NCI-H187 treated with DMSO at 0.1 percent for 48 hours (cell line): ENCODE results near the gene C20orf144.
"Not testable (repeated sequence)": the region's sequence is repeated elsewhere in the genome, so short reads cannot be mapped to it uniquely, and the experiment has no call there.

Source experiments
- DNase-seq: peaks from one replicate; lab custom pipeline; 2025; lab: John Stamatoyannopoulos, UW

Gene C20orf144

DNA sequence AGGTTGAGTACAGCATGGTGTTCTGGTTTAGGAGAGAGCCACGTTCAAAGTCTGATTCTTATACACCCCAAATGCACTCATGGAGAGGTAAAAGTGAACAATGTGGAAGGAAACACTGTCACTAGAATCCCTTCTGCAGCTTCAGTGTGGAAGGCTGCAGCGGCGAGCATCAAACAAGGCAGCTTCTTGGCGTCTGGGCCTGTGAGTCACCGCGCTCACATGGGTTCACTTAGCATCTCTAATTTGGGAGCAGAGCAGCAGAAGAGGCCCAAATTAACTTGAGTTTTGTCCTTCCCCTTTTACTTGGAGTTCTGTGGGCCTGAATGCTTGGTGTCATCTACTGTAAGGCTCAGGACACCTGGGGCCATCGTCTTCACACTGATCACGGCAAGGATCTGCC is 35.0 kb downstream of the C20orf144 start:
- no peak for DNase-seq

DNA sequence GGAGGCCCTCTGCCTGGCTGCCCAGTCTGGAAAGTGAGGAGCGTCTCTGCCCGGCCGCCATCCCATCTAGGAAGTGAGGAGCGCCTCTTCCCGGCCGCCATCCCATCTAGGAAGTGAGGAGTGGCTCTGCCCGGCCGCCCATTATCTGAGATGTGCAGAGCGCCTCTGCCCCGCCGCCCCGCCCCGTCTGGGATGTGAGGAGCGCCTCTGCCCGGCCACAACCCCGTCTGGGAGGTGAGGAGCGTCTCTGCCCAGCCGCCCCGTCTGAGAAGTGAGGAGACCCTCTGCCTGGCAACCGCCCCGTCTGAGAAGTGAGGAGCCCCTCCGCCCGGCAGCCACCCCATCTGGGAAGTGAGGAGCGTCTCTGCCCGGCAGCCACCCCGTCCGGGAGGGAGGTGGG is 36.8 kb downstream of the C20orf144 start:
- not testable (repeated sequence) for DNase-seq

DNA sequence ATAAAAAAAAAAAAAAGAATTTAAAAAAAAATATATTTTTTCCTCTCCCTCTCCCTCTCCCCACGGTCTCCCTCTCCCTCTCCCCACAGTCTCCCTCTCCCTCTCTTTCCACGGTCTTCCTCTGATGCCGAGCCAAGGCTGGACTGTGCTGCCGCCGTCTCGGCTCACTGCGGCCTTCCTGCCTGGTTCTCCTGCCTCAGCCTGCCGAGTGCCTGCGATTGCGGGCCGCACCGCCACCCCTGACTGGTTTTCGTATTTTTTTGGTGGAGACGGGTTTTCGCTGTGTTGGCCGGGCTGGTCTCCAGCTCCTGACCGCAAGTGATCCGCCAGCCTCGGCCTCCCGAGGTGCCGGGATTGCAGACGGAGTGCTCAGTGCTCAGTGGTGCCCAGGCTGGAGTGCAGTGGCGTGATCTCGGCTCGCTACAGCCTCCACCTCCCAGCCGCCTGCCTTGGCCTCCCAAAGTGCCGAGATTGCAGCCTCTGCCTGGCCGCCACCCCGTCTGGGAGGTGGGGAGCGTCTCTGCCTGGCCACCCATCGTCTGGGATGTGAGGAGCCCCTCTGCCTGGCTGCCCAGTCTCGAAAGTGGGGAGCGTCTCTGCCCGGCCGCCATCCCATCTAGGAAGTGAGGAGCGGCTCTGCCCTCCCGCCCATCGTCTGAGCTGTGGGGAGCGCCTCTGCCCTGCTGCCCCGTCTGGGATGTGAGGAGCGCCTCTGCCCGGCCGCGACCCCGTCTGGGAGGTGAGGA is 38.7 kb downstream of the C20orf144 start:
- not testable (repeated sequence) for DNase-seq

DNA sequence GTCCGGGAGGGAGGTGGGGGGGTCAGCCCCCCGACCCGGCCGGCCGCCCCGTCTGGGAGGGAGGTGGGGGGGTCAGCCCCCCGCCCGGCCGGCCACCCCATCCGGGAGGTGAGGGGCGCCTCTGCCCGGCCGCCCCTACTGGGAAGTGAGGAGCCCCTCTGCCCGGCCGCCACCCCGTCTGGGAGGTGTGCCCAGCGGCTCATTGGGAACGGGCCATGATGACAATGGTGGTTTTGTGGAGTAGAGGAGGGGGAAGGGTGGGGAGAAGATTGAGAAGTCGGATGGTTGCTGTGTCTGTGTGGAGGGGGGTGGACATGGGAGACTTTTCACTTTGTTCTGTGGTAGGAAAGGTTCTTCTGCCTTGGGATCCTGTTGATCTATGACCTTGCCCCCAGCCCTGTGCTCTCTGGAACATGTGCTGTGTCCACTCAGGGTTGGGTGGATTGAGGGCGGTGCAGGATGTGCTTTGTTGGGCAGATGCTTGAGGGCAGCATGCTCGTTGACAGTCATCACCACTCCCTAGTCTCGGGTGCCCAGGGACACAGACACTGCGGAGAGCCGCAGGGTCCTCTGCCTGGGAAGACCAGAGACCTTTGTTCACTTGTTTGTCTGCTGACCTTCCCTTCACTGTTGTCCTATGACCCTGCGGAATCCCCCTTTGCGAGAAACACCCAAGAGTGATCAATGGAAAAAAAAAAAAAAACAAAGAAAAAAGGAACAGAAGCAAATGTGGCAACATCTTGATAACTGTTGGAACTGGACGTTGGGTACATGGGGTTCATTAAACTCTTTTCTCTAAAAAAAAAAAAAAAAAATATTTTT is 39.7 kb downstream of the C20orf144 start:
- DNase-seq = no peak

DNA sequence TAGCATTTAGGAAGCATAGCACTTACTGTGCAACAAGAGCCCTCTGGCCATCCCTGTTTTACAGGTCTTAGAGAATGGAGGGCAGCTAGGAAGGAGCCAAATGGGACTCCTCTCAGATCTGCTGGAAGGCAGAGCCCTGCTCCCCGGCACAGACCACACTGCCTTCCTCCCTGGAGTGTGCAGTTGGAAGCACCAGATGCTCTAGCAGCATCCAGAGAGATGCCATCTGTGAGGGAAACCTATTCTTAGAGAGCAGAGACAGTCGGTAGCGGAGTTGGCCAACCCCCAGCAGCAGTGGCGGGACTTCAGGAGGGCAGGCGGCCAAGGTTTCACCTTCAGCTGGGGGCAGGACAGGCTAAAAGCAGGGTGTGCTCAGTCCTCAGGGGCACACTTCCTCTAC is 40.7 kb downstream of the C20orf144 start:
- no peak for DNase-seq

DNA sequence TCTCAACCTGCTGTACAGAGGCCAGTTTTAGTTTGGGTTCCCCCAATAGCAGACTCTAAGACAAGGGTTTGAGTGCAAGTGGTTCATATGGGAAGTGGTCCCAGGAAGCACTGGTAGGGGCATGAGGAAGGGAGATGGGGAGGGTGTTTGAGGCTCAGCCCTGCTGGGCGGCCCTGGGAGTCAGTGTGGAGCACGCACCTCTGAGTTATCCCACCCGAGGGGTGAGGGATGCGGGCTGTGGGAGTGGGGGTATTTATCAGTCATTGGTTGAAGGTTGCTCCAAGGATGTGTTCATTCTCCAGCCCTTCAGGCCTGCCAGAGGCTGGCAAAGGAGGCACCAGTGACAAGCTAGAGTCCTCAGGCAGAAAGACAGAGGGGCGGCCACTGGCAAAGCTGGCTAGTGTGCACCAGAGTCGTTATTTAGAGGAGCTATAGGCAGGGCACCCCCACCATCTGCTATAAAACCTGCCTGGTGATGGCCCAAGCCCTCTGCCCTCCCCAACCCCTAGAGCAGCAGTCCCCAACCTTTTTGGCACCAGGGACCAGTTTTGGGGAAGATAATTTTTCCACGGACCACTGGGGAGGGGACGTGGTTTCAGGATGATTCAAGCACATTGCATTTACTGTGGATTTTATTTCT is 41.5 kb downstream of the C20orf144 start:
- DNase-seq = no peak

DNA sequence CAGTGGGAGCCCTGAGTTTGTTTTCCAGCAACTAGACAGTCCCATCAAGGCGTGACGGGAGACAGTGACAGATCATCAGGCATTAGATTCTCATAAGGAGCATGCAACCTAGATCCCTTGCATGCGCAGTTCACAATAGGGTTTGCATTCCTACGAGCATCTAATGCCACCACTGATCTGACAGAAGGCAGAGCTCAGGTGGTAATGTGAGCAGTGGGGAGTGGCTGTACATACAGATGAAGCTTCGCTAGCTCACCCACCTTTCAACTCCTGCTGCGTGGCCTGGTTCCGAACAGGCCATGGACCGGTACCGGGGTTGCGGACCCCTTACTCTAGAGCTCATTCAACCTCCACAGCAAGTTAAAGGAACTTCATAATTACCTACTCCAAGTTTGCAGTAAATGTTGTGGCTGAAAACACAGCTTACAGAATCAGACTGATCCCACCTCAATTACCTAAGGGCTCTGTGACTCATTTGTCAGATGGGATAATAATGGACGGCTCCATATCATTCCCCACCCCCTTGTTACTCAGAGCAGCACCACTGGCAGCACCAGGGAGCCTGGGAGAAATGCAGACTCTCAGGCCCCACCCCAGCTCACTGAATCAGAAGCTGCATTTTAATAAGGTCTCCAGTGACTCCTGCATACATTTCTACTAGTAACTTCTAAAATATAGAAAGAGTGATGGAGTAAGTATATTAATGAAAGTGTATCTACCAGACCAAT is 42.2 kb downstream of the C20orf144 start:
- DNase-seq = no peak

DNA sequence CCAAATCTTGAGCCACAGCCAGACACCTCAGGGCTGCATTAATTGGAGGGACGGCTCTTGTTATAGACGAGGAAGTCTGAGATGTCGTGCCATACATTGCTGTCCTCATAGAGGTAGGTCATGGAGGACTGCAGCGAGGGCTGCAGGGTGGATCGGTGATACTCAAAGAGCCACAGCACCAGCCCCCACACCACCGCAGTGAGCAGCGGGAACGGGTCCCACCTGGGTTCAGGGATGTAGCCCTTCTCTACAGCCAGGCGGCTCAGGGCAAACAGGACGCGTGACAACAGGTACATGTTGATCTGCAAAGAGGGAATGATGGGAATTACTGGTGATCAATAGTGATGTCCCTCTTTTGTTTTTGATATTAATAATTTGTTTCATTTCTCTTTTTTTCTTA is 45.5 kb downstream of the C20orf144 start:
- no peak for DNase-seq

DNA sequence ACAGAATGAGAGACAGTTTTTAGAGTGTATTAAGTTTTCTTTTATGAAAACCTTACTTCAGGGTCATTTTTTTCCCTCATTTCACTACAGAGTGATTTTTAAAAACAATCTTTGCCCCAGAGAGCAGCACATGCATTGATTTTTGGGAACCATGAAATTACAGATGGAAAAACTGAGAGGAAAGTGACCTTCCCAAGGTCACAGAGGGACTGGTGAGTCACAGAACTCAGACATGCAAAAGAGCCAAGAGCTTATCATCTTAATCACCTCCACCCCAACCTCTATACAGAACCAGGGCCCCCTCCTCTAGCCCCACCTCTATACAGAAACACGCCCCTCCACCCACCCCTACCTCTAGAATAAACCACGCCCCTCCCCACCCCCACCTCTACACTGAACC is 47.3 kb downstream of the C20orf144 start:
- DNase-seq = no peak

DNA sequence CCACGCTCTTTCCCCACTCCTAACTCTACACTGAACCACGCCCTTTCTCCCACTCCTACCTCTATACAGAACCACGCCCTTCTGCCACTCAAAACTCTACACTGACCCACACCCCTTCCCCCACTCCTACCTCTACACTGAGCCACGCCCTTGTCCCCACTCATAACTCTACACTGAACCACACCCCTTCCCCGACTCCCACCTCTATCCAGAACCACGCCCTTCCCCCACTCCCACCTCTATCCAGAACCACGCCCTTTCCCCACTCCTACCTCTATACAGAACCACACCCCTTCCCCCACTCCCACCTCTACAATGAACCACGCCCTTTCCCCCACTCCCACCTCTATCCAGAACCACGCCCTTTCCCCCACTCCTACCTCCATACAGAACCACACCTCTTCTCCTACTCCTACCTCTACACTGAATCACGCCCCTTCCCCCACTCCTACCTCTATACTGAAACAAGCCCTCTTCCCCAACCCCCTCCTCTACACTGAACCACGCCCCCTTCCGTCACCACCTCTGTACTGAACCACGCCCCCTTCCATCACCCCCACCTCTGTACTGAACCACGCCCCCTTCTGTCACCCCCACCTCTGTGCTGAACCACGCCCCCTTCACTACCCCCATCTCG is 47.9 kb downstream of the C20orf144 start:
- DNase-seq = no peak

DNA sequence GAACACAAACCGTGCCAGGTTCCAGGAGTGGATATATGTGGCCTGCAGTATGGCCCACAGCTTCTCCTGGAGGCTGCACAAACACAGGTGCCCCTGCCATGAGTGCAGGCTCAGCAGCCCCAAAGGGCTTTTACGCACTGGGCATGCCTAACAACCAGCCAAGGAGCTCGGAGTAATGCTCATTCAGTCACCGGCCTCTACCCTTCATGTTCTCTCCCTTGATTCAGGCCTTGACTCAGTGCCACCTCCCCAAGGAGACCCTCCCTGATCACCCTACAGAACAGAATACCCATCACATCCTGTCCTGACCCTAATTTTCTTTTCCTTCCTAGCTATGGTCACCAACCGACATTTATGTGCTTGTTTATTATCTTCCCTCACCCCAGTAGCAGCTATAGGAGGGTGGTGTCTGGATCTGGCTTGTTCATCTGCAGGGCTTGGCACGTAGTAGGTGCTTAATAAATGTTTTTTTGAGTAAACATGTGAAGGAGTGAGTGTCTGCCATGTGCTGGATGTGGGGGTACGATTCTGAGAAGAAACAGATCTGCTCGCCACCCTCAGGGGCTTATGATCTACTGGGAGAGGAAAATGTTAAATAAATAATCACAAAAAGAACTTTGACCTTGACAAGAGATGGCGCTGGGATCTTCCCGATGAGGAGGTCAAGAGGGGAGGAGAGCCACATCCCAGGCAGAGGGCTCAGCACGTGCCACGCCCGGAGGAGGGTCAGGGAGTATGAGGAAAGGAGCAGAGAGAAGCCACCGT is 48.7 kb downstream of the C20orf144 start:
- no peak for DNase-seq

DNA sequence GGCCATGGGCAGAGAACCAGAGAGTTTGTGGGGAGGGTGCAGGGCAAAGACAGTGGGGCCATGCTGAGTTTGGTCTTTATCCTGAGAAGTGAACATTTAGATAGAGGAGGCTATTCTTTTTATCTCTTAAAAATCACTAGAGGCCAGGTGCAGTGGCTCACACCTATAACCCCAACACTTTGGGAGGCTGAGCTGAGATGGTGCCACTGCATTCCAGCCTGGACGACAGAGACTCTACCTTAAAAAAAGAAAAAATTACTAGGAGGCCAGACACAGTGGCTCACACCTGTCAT is 49.3 kb downstream of the C20orf144 start:
- DNase-seq = no peak
